Upper lobe of right lung (tissue), 1 donor: Measurements from ENCODE around the gene TTLL8. TPM values are rescaled to one million over a fixed set of nuclear protein-coding genes. Genes with fewer than 3 reads are reported as not detected.

Experiments used
- ATAC-seq: fragments of 200-7000 bp; cut with Tn5 transposase; one replicate; pipeline ENCODE4 v1.9.1; 2020; ENCODE audit warnings: mild to moderate bottlenecking, moderate library complexity
- DNase-seq: peaks from one replicate; pipeline ENCODE4 v3.0.0-alpha.2; 2020
- H3K27ac ChIP-seq: fragments of 200-600 bp; one replicate; pipeline ENCODE4 v1.8.0; 2022
- H3K27me3 ChIP-seq: fragments of 200-600 bp; one replicate; pipeline ENCODE4 v1.8.0; 2022; ENCODE audit warnings: mild to moderate bottlenecking
- H3K36me3 ChIP-seq: fragments of 200-600 bp; one replicate; pipeline ENCODE4 v1.8.0; 2022
- H3K4me1 ChIP-seq: fragments of 200-600 bp; one replicate; pipeline ENCODE4 v1.8.0; 2022
- H3K4me3 ChIP-seq: fragments of 200-600 bp; one replicate; pipeline ENCODE4 v1.8.0; 2022; ENCODE audit warnings: mild to moderate bottlenecking
- H3K9me3 ChIP-seq: fragments of 200-600 bp; one replicate; pipeline ENCODE4 v1.8.0; 2022
- intact Hi-C: fragments of 100-400 bp; cut with DNase I; formaldehyde crosslinking; loops from one replicate; pipeline ENCODE4 v1.11.0; 2022
- total RNA-seq: library from RNA; stranded (reverse); fragmentation: NEBNext Ultra II Directional; extraction: Animal tissue kit (Norgen Biotek cat#: 25700); gene quantifications from one replicate; pipeline ENCODE4 v1.2.1, GENCODE V29; 2021
- TF ChIP-seq, protein P1 (sequence below): fragments of 200-600 bp; IDR thresholded peaks from one replicate; pipeline ENCODE4 v1.8.0; 2022; ENCODE audit warnings: antibody characterized with exemption
- donor health status: DM: no; HTN: yes; CAD: no; lungs with severe emphysema.

TTLL8 gene
- total RNA-seq, 1 donor from 2014 or later, result not detected

DNA sequence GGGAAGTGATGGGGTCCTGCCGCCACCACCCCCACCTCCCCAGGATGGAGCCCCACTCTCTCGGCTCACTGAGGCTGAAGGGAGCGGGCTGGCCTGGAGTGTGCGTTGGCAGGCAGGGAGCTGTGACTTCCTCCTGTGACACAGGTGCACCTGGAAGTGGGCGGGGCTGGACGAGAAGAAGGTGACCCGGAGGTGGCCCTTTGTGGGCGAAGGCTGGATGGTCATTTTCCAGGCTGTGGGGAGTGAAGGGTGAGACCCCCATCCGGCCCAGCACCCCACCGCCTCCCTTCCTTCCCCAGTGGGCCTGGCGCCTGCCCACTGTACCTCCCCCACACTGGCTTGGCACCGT, 60.9 kb downstream of the TTLL8 start:
- H3K27me3 ChIP-seq, result no peaks in the 10 kb centered on the region
- intact Hi-C loops, result no loop called here
- DNase-seq, result peak; percentile 71
- H3K4me3 ChIP-seq, result no peak overlapping the region
- peaks cover 4% of the 10 kb centered on the region for H3K4me1 ChIP-seq
- TF ChIP-seq, protein P1, sequence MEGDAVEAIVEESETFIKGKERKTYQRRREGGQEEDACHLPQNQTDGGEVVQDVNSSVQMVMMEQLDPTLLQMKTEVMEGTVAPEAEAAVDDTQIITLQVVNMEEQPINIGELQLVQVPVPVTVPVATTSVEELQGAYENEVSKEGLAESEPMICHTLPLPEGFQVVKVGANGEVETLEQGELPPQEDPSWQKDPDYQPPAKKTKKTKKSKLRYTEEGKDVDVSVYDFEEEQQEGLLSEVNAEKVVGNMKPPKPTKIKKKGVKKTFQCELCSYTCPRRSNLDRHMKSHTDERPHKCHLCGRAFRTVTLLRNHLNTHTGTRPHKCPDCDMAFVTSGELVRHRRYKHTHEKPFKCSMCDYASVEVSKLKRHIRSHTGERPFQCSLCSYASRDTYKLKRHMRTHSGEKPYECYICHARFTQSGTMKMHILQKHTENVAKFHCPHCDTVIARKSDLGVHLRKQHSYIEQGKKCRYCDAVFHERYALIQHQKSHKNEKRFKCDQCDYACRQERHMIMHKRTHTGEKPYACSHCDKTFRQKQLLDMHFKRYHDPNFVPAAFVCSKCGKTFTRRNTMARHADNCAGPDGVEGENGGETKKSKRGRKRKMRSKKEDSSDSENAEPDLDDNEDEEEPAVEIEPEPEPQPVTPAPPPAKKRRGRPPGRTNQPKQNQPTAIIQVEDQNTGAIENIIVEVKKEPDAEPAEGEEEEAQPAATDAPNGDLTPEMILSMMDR, result no peak
- no peaks in the 10 kb centered on the region for H3K9me3 ChIP-seq
- ATAC-seq, result no peak
- no peak overlapping the region for H3K27ac ChIP-seq
- H3K36me3 ChIP-seq, result no peaks in the 10 kb centered on the region

DNA sequence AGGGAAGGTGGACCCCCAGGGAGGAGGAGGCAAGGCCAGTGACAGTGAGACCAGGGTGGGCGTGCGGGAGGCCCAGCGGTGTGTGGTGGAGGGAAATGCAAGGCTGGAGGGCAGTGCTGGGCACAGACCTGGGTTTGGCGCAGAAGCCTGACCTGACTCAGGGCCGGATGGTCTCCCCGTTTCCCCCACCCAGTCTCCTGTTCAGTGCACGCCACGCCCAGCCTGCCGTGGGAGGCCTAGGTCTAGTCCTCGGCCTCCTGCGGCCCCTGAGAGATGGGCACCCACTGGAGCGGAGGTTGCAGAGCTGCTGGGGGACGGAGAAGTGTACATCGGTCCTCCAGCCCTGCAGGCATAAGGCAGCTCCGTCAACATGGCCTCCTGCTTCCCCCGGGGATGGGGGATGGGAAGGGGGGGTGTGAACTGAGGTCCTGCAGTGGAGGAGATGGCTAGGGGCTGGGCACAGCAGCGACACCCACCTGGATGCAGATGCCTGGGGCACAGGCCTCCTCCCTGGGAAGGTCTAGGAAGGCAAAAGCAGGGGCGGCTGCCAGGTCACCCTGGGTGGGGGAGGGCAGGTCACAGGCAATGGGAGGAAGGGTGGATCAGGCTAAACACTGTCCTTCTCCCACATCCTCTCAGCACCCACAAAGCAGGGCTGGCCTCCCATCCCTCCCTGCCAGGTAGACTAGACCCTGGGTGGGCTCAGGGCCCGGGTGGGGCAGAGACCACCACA, 61.4 kb downstream of the TTLL8 start:
- H3K4me1 ChIP-seq, result peaks cover 4% of the 10 kb centered on the region
- intact Hi-C loops, result no loop called here
- no peak overlapping the region for H3K27ac ChIP-seq
- no peaks in the 10 kb centered on the region for H3K27me3 ChIP-seq
- no peaks in the 10 kb centered on the region for H3K36me3 ChIP-seq
- H3K4me3 ChIP-seq, result no peak overlapping the region
- TF ChIP-seq, protein P1, result no peak
- no peaks in the 10 kb centered on the region for H3K9me3 ChIP-seq
- DNase-seq (peak; percentile 49), ATAC-seq (no peak)

DNA sequence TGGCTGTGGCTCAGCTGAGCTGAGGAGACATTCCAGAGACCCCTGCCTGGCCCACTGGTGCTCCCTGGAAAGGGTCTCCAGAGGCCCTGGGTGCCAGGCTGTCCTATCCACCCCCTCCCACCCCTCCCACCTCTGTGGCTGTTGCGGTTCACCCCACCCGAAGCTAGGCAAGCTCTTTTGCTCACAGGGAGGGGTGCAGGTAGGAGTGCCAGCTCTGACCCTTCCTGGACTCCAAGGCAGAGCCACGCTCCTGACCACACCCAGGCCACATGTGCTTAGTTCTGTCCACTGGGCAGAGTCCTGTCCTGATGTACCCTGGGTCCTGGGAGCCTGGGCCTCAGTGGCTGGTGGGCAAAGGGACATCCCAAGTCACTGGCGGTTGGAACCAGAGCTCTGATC, 62.0 kb downstream of the TTLL8 start:
- ATAC-seq (no peak), DNase-seq (no peak)
- H3K27me3 ChIP-seq, result no peaks in the 10 kb centered on the region
- H3K4me1 ChIP-seq, result peaks cover 4% of the 10 kb centered on the region
- H3K4me3 ChIP-seq, result no peak overlapping the region
- H3K27ac ChIP-seq, result no peak overlapping the region
- intact Hi-C loops, result no loop called here
- TF ChIP-seq, protein P1, result no peak
- H3K9me3 ChIP-seq, result no peaks in the 10 kb centered on the region
- no peaks in the 10 kb centered on the region for H3K36me3 ChIP-seq

DNA sequence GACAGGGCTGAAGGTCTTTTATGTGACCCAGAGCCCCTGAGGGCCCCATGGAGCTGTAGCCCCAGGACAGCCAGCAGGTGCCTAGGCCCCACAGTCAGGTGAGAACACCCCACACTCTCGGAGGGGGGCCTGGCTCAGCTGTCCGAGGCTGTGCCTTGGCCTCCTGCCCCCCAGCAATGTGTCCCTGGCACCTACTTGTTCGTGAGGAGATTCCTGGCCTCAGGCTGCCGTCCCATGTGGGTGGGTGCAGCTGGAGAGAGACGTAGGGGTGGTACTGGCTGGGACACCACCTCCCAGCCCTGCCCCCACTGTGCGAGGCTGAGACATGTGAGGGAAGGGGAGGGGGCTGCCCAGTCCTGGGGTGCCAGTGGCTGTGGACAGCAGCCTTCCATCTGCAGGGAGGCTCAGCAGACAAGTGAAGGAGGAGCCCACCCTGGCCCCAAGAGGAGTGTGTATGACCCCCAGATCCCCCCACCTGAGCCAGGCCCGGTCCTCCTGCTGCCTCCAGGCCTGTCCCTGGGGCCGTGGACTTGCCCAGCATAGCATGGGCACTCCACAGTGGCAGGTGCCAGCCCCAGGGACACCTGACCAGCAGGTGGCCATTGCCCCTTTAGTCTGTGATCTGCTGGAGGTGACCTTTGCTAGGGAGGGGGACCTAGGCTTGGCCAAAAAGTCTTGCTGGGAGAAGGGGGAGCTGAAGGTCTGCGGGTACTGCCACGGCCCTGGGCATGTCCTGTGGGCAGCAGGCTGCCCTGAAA, 62.6 kb downstream of the TTLL8 start:
- intact Hi-C loops, result no loop called here
- TF ChIP-seq, protein P1, result no peak
- peak; percentile 61 for DNase-seq

DNA sequence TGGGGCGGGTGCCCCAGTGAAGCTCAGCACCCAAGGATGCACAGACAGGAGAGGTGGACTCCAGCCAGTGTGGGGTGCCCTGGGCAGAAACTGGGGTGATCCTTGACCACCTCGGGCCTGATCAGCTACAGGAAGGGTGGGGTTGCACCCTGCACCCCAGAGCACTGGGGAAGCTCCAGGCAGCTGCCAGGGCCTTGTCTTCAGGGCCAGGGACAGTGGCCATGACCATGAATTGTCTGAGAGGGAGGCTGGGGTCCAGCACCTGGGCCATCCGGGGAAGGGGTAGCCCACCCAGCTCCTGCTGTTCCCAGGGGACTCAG, 63.1 kb downstream of the TTLL8 start:
- Histone ChIP-seq H3K4me1 (peaks cover 4% of the 10 kb centered on the region), H3K36me3 (no peaks in the 10 kb centered on the region), H3K27me3 (no peaks in the 10 kb centered on the region), H3K4me3 (no peak overlapping the region), H3K27ac (no peak overlapping the region), H3K9me3 (no peaks in the 10 kb centered on the region)
- intact Hi-C loops, result no loop called here
- no peak for ATAC-seq
- peak; percentile 57 for DNase-seq
- TF ChIP-seq, protein P1, result no peak

More for the DNA sequence above, 62.6 kb downstream of the TTLL8 start:
- peaks cover 4% of the 10 kb centered on the region for H3K4me1 ChIP-seq
- no peaks in the 10 kb centered on the region for H3K27me3 ChIP-seq
- H3K4me3 ChIP-seq, result no peak overlapping the region
- no peak overlapping the region for H3K27ac ChIP-seq
- no peaks in the 10 kb centered on the region for H3K36me3 ChIP-seq
- ATAC-seq, result no peak
- no peaks in the 10 kb centered on the region for H3K9me3 ChIP-seq
